H1 (cell line): ENCODE data around the gene BRCC3. TPM values are rescaled to one million over a fixed set of nuclear protein-coding genes. Genes with fewer than 3 reads are reported as not detected.

ENCODE experiments used
- ASH2L ChIP-seq: fragments of 200-600, 300-600 bp; sonication (generic); IDR thresholded peaks from one replicate; pipeline ENCODE4 v1.7.1; 2017; ENCODE audit warnings: low read length
- CBX8 ChIP-seq: fragments of 300-800, 300-1000 bp; sonication (generic); IDR thresholded peaks from 2 replicates; pipeline ENCODE4 v1.7.1; 2016; ENCODE audit warnings: low read depth, low read length, borderline replicate concordance
- EGR1 ChIP-seq: IDR thresholded peaks from 2 replicates; pipeline ENCODE4 v1.6.1; 2011; ENCODE audit warnings: low read depth, low read length, borderline replicate concordance
- JUN ChIP-seq: IDR thresholded peaks from 2 replicates; pipeline ENCODE4 v1.6.1; 2011; ENCODE audit warnings: low read depth, mild to moderate bottlenecking, improper control_type of control experiment, low read length
- JUND ChIP-seq: IDR thresholded peaks from 2 replicates; pipeline ENCODE4 v1.6.1; 2011; ENCODE audit warnings: mild to moderate bottlenecking, improper control_type of control experiment, low read length
- KDM5A ChIP-seq: fragments of 200-600 bp; IDR thresholded peaks from 2 replicates; pipeline ENCODE4 v1.7.1; 2012; ENCODE audit warnings: mild to moderate bottlenecking, low read length, inconsistent platforms, mixed read lengths
- NANOG ChIP-seq: IDR thresholded peaks from 2 replicates; pipeline ENCODE4 v1.6.1; 2011; ENCODE audit warnings: low read length, low read depth, mild to moderate bottlenecking, inconsistent platforms; ENCODE audit not compliant: insufficient read depth, poor library complexity, severe bottlenecking
- POLR2A ChIP-seq, 2 experiments: IDR thresholded peaks; 1 replicate in 1 of 2; 2 replicates in 1 of 2; pipeline ENCODE4 v1.6.1; 2011; ENCODE audit warnings: low read depth in 2 of 2, low read length in 2 of 2, mild to moderate bottlenecking in 2 of 2; ENCODE audit errors: control extremely low read depth in 1 of 2
- POLR2AphosphoS5 ChIP-seq: IDR thresholded peaks from 2 replicates; pipeline ENCODE4 v1.6.1; 2011; ENCODE audit warnings: low read depth, low read length
- RNF2 ChIP-seq: fragments of 200-900, 300-1000 bp; sonication (generic); IDR thresholded peaks from 2 replicates; pipeline ENCODE4 v1.7.1; 2016; ENCODE audit warnings: borderline replicate concordance, low read depth, mild to moderate bottlenecking, antibody characterized with exemption, low read length; ENCODE audit not compliant: poor library complexity, severe bottlenecking; ENCODE audit errors: missing control alignments
- SAP30 ChIP-seq: fragments of 300-600 bp; sonication (generic); IDR thresholded peaks from 2 replicates; pipeline ENCODE4 v1.7.1; 2012; ENCODE audit warnings: low read length, moderate library complexity, mild to moderate bottlenecking, inconsistent platforms; ENCODE audit not compliant: insufficient read depth, insufficient replicate concordance
- TAF1 ChIP-seq: IDR thresholded peaks from 2 replicates; pipeline ENCODE4 v1.6.1; 2011; ENCODE audit warnings: mild to moderate bottlenecking, low read depth, low read length
- TAF7 ChIP-seq: optimal IDR thresholded peaks from 2 replicates; pipeline ENCODE3; 2011; ENCODE audit warnings: low read depth, mild to moderate bottlenecking, inconsistent platforms, low read length, moderate library complexity, borderline replicate concordance
- TBP ChIP-seq: IDR thresholded peaks from 2 replicates; pipeline ENCODE4 v1.6.1; 2011; ENCODE audit warnings: low read depth, low read length, improper control_type of control experiment
- polyA plus RNA-seq, 7 experiments: library from polyadenylated mRNA; depleted of rRNA in 3 of 7; stranded (reverse) in 5 of 7; unstranded in 2 of 7; fragments of >200 nt in 5 of 7; fragments of 200-250 nt in 2 of 7; gene quantifications; 1 replicate in 5 of 7; 2 replicates in 1 of 7; 4 replicates in 1 of 7; pipeline versions ENCODE4 v1.2.1 to v1.2.3, GENCODE V29; 2011 to 2013; ENCODE audit warnings: missing spikeins in 2 of 7, mixed read lengths in 2 of 7
- total RNA-seq: library from RNA; stranded (reverse); fragmentation: NEBNext Ultra II Directional; extraction: Animal tissue kit (Norgen Biotek cat#: 25700); gene quantifications from 2 replicates; pipeline ENCODE4 v1.2.1, GENCODE V29; 2021
- TF ChIP-seq, protein P1 (sequence below): IDR thresholded peaks from 2 replicates; pipeline ENCODE4 v1.6.1; 2012; ENCODE audit warnings: inconsistent platforms

BRCC3 gene
- total and polyA plus RNA-seq, 2 of the 8 experiments (the other 6 are each of a cell fraction or from before 2014, with no cell fraction given) = 13.1 to 23.2 TPM

DNA sequence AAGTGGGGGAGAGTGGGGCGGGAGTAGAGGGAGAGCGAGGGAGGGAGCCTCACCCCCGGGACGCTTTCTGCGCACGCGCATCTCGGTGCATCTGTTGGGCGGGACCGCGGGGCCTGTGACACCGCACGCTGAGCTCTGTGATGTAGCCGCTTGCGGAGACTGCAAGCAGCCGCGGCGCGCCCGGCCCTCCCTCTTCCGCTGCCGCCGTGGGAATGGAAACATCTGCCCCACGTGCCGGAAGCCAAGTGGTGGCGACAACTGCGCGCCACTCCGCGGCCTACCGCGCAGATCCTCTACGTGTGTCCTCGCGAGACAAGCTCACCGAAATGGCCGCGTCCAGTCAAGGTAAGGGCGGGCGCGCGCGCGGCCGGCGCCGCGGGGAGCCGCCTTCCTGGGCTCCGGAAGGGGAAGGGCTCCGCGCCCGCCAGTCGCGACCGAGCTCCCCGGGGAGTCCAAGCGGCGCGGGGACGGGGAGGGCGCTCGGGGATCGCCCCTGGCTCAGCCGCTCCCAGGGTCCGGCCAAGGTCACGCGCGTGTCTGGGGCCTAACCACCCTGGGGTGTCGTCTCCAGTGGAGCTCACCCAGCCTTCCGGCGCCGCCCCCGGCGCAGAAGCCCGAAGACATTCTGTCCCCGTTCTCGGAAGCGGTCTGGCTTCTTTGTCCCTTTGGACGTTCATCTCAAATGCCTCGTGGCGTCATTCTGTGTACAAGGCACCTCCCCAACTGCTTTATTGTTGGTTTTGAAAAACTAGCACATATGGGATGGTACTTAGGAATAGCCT is 44.4 kb upstream of the BRCC3 start, which contains the start of gene FUNDC2 (continued):
- TF ChIP-seq, protein P1, sequence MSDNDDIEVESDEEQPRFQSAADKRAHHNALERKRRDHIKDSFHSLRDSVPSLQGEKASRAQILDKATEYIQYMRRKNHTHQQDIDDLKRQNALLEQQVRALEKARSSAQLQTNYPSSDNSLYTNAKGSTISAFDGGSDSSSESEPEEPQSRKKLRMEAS = peak; percentile 63
- TF ChIP-seq SAP30 = no peak
- TF ChIP-seq JUN = no peak
- TF ChIP-seq POLR2AphosphoS5 = 0 out of 2 replicates have a peak, but pooled peaks have one; percentile 59
- peak; percentile 81 for TF ChIP-seq ASH2L
- no peak for TF ChIP-seq JUND
- peak; percentile 21; the same call in 1 of the 2 replicates for TF ChIP-seq TBP
- TF ChIP-seq POLR2A (IDR thresholded peaks at IDR 0.05; ENCODE audit: control extremely low read depth in 1 of 2, low read depth in 2 of 2, low read length in 2 of 2) = peak; percentile 42 to 60
- no peak for TF ChIP-seq NANOG
- TF ChIP-seq CBX8 = no peak
- no peak for TF ChIP-seq RNF2
- TF ChIP-seq TAF7 = no peak
- peak; percentile 71 for TF ChIP-seq TAF1
- TF ChIP-seq KDM5A = no peak
- no peak for TF ChIP-seq EGR1
